K562 (cell line): Measurements from ENCODE around the gene ATP5PF. TPM values are rescaled to one million over a fixed set of nuclear protein-coding genes. Genes with fewer than 3 reads are reported as not detected.

Experiments used
- AFF1 ChIP-seq, 2 experiments: fragments of 450-650 bp; IDR thresholded peaks; 2 replicates each; pipeline ENCODE4 v1.6.1; 2018; ENCODE audit warnings: mild to moderate bottlenecking in 2 of 2, low read depth in 1 of 2; ENCODE audit not compliant: partially characterized antibody in 2 of 2
- BDP1 ChIP-seq: IDR thresholded peaks from 3 replicates; pipeline ENCODE4 v1.6.1; 2011; ENCODE audit not compliant: insufficient read length, insufficient read depth
- CBFA2T3 ChIP-seq: fragments of 450-650 bp; IDR thresholded peaks from 2 replicates; pipeline ENCODE4 v1.6.1; 2017
- HDAC1 ChIP-seq, 2 experiments: fragments of 450-650 bp; IDR thresholded peaks; 2 replicates each; pipeline ENCODE4 v1.6.1; 2016 to 2017; ENCODE audit warnings: inconsistent platforms in 1 of 2, mild to moderate bottlenecking in 1 of 2, moderate library complexity in 1 of 2
- HMGN3 ChIP-seq: IDR thresholded peaks from 2 replicates; pipeline ENCODE4 v1.6.1; 2011; ENCODE audit warnings: borderline replicate concordance, low read depth, mild to moderate bottlenecking, mixed read lengths, low read length; ENCODE audit not compliant: insufficient read length; ENCODE audit errors: extremely low read depth
- LARP7 ChIP-seq: fragments of 450-650 bp; IDR thresholded peaks from 2 replicates; pipeline ENCODE4 v1.6.1; 2016
- MBD2 ChIP-seq: sonication (generic); IDR thresholded peaks from 2 replicates; pipeline ENCODE4 v1.6.1; 2016; ENCODE audit warnings: low read depth, borderline replicate concordance
- NCOA2 ChIP-seq, 2 experiments: fragments of 450-650 bp; IDR thresholded peaks; 2 replicates each; pipeline ENCODE4 v1.6.1; 2018; ENCODE audit warnings: mild to moderate bottlenecking in 2 of 2, moderate library complexity in 1 of 2; ENCODE audit not compliant: partially characterized antibody in 2 of 2
- PHF8 ChIP-seq: fragments of 200-600 bp; sonication (generic); IDR thresholded peaks from 2 replicates; pipeline ENCODE4 v1.6.1; 2012; ENCODE audit warnings: mixed run types, mild to moderate bottlenecking, inconsistent platforms, low read length, moderate library complexity, borderline replicate concordance
- POLR2B ChIP-seq: fragments of 450-650 bp; IDR thresholded peaks from 2 replicates; pipeline ENCODE4 v1.6.1; 2018; ENCODE audit warnings: low read depth; ENCODE audit not compliant: partially characterized antibody
- POLR2G ChIP-seq: fragments of 200-400 bp; formaldehyde crosslinking; IDR thresholded peaks from 2 replicates; pipeline ENCODE4 v1.6.1; 2017; ENCODE audit warnings: low read depth, mild to moderate bottlenecking, antibody characterized with exemption, low read length, moderate library complexity
- PTBP1 ChIP-seq: fragments of 200-400 bp; formaldehyde crosslinking; IDR thresholded peaks from 2 replicates; pipeline ENCODE4 v1.6.1; 2017; ENCODE audit warnings: low read depth, low read length
- RUNX1 ChIP-seq: sonication (generic); IDR thresholded peaks from 2 replicates; pipeline ENCODE4 v1.6.1; 2016; ENCODE audit warnings: antibody characterized with exemption, low read depth
- TAF7 ChIP-seq: fragments of 450-650 bp; IDR thresholded peaks from 2 replicates; pipeline ENCODE4 v1.6.1; 2016; ENCODE audit warnings: missing genetic modification characterization, missing compliant biosample characterization
- TBP ChIP-seq: optimal IDR thresholded peaks from 2 replicates; pipeline ENCODE3; 2011; ENCODE audit warnings: low read depth, low read length, improper control_type of control experiment
- ZNF780A ChIP-seq: fragments of 250-450 bp; sonication (Bioruptor Pico); IDR thresholded peaks from 2 replicates; pipeline ENCODE4 v1.5.0; 2021; ENCODE audit warnings: mild to moderate bottlenecking
- polyA plus RNA-seq, 8 experiments: library from polyadenylated mRNA; depleted of rRNA in 4 of 8; stranded (reverse) in 5 of 8; unstranded in 3 of 8; fragments of >200 nt; fragmentation: Nextera tagmentation in 2 of 8; fragmentation: Illumina TruSeq in 1 of 8; extraction: Ambion mirVana in 2 of 8; extraction: Trizol in 1 of 8; gene quantifications; 2 replicates each; pipeline versions ENCODE4 v1.2.1 to v1.2.3, GENCODE V29; 2011 to 2014; ENCODE audit warnings: inconsistent platforms in 1 of 8, missing spikeins in 1 of 8
- total RNA-seq, 7 experiments: library from RNA; depleted of rRNA in 6 of 7; stranded (reverse); fragments of >200 nt in 6 of 7; fragmentation: Illumina TruSeq in 2 of 7; extraction: Trizol in 2 of 7; gene quantifications; 2 replicates each; pipeline versions ENCODE4 v1.2.1 to v1.2.3, GENCODE V29; 2011 to 2021; ENCODE audit warnings: low replicate concordance in 1 of 7
- TF ChIP-seq, protein P1 (sequence below): fragments of 250-450 bp; sonication (Bioruptor Pico); IDR thresholded peaks from 2 replicates; pipeline ENCODE4 v1.5.0; 2021
- TF ChIP-seq, protein P2 (sequence below): fragments of 250-450 bp; sonication (Bioruptor Pico); IDR thresholded peaks from 2 replicates; pipeline ENCODE4 v1.9.0; 2021; ENCODE audit warnings: mild to moderate bottlenecking, inconsistent platforms
- TF ChIP-seq, protein P3 (sequence below), 2 experiments: fragments of 450-650 bp; IDR thresholded peaks; 2 replicates each; pipeline ENCODE4 v1.6.1; 2016
- TF ChIP-seq, protein P4 (sequence below): fragments of 450-650 bp; formaldehyde crosslinking; IDR thresholded peaks from 2 replicates; pipeline ENCODE4 v1.4.0; 2022; ENCODE audit warnings: missing genetic modification characterization

Gene ATP5PF
- total and polyA plus RNA-seq, 9 of the 15 experiments (the other 6 are each of a cell fraction or from before 2014, with no cell fraction given): 242 to 2,488 (median 533) TPM

DNA sequence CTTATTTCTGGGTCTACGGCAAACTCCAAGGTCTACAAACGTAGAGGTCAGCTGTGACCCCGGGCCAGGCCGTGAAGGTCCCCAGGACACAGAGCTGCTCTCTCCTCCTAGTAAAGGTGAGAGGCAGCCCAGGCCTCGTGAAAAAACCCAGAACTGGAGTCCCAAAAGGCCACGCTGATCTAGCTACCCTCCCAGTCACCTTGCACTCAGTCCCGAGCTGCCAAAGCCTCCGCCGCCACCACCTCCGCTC is 125 bp downstream of the ATP5PF start (continued):
- no peak for TF ChIP-seq PTBP1
- 0 out of 2 replicates have a peak, but pooled peaks have one; percentile 61 for TF ChIP-seq LARP7
- TF ChIP-seq HMGN3: peak; percentile 47
- TF ChIP-seq, protein P1, sequence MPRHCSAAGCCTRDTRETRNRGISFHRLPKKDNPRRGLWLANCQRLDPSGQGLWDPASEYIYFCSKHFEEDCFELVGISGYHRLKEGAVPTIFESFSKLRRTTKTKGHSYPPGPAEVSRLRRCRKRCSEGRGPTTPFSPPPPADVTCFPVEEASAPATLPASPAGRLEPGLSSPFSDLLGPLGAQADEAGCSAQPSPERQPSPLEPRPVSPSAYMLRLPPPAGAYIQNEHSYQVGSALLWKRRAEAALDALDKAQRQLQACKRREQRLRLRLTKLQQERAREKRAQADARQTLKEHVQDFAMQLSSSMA (CRISPR knock-in tag): 0 out of 2 replicates have a peak, but pooled peaks have one; percentile 19
- peak; percentile 78 for TF ChIP-seq TBP
- no peak for TF ChIP-seq CBFA2T3
- no peak for TF ChIP-seq BDP1
- TF ChIP-seq ZNF780A (CRISPR knock-in tag): 0 out of 2 replicates have a peak, but pooled peaks have one; percentile 56
- TF ChIP-seq TAF7 (tag): peak; percentile 72
- peak; percentile 44; the same call in 1 of the 2 replicates for TF ChIP-seq MBD2
- TF ChIP-seq POLR2B: peak; percentile 87
- TF ChIP-seq PHF8: peak; percentile 60
- TF ChIP-seq POLR2G: no peak
- TF ChIP-seq, protein P2, sequence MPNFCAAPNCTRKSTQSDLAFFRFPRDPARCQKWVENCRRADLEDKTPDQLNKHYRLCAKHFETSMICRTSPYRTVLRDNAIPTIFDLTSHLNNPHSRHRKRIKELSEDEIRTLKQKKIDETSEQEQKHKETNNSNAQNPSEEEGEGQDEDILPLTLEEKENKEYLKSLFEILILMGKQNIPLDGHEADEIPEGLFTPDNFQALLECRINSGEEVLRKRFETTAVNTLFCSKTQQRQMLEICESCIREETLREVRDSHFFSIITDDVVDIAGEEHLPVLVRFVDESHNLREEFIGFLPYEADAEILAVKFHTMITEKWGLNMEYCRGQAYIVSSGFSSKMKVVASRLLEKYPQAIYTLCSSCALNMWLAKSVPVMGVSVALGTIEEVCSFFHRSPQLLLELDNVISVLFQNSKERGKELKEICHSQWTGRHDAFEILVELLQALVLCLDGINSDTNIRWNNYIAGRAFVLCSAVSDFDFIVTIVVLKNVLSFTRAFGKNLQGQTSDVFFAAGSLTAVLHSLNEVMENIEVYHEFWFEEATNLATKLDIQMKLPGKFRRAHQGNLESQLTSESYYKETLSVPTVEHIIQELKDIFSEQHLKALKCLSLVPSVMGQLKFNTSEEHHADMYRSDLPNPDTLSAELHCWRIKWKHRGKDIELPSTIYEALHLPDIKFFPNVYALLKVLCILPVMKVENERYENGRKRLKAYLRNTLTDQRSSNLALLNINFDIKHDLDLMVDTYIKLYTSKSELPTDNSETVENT (CRISPR knock-in tag): peak; percentile 78; the same call in 1 of the 2 replicates
- TF ChIP-seq RUNX1: no peak
- TF ChIP-seq NCOA2 (IDR thresholded peaks at IDR 0.05; ENCODE audit: partially characterized antibody in 2 of 2): no peak
- TF ChIP-seq, protein P3, sequence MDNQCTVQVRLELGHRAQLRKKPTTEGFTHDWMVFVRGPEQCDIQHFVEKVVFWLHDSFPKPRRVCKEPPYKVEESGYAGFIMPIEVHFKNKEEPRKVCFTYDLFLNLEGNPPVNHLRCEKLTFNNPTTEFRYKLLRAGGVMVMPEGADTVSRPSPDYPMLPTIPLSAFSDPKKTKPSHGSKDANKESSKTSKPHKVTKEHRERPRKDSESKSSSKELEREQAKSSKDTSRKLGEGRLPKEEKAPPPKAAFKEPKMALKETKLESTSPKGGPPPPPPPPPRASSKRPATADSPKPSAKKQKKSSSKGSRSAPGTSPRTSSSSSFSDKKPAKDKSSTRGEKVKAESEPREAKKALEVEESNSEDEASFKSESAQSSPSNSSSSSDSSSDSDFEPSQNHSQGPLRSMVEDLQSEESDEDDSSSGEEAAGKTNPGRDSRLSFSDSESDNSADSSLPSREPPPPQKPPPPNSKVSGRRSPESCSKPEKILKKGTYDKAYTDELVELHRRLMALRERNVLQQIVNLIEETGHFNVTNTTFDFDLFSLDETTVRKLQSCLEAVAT (IDR thresholded peaks at IDR 0.05): peak in 1 of 2 experiments; percentile 36; a peak in 2 of 4 replicates
- no peak for TF ChIP-seq AFF1 (IDR thresholded peaks at IDR 0.05; ENCODE audit: low read depth in 1 of 2, partially characterized antibody in 2 of 2)
- TF ChIP-seq, protein P4, sequence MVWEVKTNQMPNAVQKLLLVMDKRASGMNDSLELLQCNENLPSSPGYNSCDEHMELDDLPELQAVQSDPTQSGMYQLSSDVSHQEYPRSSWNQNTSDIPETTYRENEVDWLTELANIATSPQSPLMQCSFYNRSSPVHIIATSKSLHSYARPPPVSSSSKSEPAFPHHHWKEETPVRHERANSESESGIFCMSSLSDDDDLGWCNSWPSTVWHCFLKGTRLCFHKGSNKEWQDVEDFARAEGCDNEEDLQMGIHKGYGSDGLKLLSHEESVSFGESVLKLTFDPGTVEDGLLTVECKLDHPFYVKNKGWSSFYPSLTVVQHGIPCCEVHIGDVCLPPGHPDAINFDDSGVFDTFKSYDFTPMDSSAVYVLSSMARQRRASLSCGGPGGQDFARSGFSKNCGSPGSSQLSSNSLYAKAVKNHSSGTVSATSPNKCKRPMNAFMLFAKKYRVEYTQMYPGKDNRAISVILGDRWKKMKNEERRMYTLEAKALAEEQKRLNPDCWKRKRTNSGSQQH (CRISPR knock-in tag): 0 out of 2 replicates have a peak, but pooled peaks have one; percentile 31
- TF ChIP-seq HDAC1 (IDR thresholded peaks at IDR 0.05): peak in 1 of 2 experiments; percentile 72; a peak in 2 of 4 replicates
